ENCODE results near the gene CBX3.

- TF ChIP-seq CTCF (IDR thresholded peaks at IDR 0.05) (no peak), POLR2A (IDR thresholded peaks at IDR 0.05) (no peak)
Observed at GRCh38 chr7:26198781-26199169, 2.8 kb upstream of the CBX3 start.
